WI38 (cell line): Measurements from ENCODE around the gene TMEM94.
"Not testable (repeated sequence)": the region's sequence is repeated elsewhere in the genome, so short reads cannot be mapped to it uniquely, and the experiment has no call there.

ENCODE experiments used
- H3K4me3 ChIP-seq: 2 replicates; pipeline ENCODE4 v1.5.1; 2011; ENCODE audit warnings: low read depth, mild to moderate bottlenecking, control low read depth, low read length
- CTCF ChIP-seq: IDR thresholded peaks from 2 replicates; pipeline ENCODE4 v1.5.1; 2012; ENCODE audit warnings: low read depth, mild to moderate bottlenecking, control low read depth, low read length

Gene TMEM94

GRCh38 chr17:75454193-75454592, 2.2 kb upstream of the TMEM94 start:
- no peak for TF ChIP-seq CTCF
- H3K4me3 ChIP-seq = no peak overlapping the region

GRCh38 chr17:75454672-75455071, 1.8 kb upstream of the TMEM94 start:
- not testable (repeated sequence) for H3K4me3 ChIP-seq

- peak overlapping the region; percentile 97 for H3K4me3 ChIP-seq
- no peak for TF ChIP-seq CTCF
Measured at GRCh38 chr17:75456039-75456416, 407 bp upstream of the TMEM94 start.

GRCh38 chr17:75457047-75457654, 716 bp downstream of the TMEM94 start:
- TF ChIP-seq CTCF = no peak
- H3K4me3 ChIP-seq = peak overlapping the region; percentile 97

- no peak overlapping the region for H3K4me3 ChIP-seq
Measured at GRCh38 chr17:75459246-75459589, 2.8 kb downstream of the TMEM94 start.

GRCh38 chr17:75459590-75460267, 3.3 kb downstream of the TMEM94 start:
- no peak for TF ChIP-seq CTCF
- H3K4me3 ChIP-seq = no peak overlapping the region

More at GRCh38 chr17:75459246-75459589, 2.8 kb downstream of the TMEM94 start:
- TF ChIP-seq CTCF = no peak

- no peak for TF ChIP-seq CTCF
- H3K4me3 ChIP-seq = no peak overlapping the region
Measured at GRCh38 chr17:75460295-75460694, 3.9 kb downstream of the TMEM94 start.

- no peak for TF ChIP-seq CTCF
Measured at GRCh38 chr17:75463603-75464002, 7.2 kb downstream of the TMEM94 start.

More at GRCh38 chr17:75463603-75464002, 7.2 kb downstream of the TMEM94 start:
- H3K4me3 ChIP-seq = no peak overlapping the region
